NCI-H524 (cell line): ENCODE results near the gene SNCG.

ENCODE experiments used
- DNase-seq, 2 experiments: peaks; one replicate each; lab custom pipeline; 2025; lab: John Stamatoyannopoulos, UW

SNCG gene

DNA sequence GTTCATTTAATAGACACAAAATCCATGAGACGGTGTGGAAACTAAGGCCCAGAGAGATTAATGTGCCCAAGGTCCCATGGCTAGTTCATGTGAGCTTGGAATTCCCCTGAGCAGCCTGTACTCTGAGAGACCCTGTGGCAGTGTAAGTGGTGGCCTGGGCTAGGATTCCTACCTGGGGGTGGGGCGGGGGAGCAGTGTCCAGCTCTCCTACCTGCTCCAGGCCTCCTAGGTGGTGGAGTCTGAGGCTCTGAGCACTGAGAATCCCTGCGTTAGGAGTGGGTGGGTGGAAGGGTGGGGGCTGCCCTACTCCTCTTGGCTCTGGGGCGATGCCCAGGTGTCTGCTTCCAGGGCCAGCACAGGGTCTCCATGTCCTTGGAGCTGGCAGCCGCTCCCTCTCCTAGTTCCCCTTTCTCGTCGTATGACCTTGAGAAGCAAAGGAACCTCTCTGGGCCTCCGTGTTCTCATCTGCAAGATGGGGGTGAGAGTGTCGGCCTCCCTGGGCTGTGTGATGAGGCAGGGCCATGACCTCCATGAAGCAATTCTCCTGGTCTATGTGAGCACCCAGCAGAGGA lies 2.5 kb downstream of the SNCG start:
- DNase-seq: no peak

DNA sequence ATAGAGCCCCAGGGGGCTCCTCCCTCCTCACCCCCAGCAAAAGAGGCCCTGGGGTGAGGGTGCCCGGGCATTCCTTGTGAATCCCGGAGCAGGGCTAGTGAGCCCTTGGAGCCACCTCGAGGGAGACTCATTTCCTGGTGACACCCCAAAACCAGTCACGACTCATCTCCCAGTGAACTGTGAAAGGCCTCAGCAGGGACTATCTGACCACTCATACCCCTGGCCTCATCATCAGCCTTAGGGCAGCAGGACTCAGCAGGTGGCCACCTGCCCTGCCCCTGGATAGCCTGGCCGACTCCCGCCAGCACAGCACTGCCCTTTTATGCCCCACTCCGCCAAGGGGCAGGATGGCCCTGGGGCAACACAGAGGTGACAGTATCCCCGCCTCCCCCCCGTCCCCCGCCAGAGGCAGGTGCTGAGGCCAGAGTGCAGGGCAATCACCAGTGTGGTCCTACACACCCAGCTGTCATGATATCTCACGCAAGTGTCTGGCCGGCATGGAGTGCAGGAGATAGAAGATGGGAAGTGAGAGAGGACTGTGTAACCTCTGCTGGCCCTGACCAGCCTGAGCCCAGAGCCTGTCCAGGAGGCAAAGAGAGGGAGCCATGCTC lies 3.2 kb downstream of the SNCG start:
- DNase-seq: no peak

DNA sequence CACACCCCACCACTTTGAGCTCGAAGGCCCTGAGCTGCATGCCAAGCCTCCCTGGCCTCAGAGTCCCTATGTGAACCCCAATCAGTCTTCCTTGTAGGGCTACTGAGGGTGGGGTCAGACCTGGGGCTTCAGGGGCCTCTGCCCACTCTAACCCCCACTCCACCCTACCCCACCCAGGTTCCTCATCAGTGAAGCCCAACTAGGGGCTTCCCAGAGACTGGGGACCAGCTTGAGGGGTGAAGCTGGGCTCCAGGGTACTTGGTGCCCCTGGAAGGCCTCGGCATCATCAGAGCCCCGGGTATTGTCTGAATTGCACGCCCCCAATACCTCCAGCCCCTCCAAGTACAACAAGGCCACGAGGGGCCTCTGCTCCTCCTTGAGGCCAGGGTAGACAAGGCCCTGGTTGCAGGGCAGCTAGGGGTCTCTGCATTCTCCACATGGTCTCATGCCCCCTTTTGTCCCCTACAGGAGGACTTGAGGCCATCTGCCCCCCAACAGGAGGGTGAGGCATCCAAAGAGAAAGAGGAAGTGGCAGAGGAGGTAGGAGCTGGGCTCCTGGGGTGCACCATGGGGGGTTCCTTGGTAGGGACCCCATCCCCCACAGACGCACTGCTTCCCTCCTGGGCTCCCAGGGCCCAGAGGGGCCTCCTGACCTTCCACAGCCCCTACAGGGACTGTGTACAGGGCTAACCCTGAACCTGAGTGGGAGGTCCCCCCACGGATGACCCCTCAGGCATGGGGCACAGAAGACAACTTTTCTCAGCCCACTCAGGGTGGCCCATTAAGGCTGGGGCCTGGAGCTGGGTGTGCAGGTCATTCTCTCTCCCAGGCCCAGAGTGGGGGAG lies 4.0 kb downstream of the SNCG start:
- DNase-seq: no peak

DNA sequence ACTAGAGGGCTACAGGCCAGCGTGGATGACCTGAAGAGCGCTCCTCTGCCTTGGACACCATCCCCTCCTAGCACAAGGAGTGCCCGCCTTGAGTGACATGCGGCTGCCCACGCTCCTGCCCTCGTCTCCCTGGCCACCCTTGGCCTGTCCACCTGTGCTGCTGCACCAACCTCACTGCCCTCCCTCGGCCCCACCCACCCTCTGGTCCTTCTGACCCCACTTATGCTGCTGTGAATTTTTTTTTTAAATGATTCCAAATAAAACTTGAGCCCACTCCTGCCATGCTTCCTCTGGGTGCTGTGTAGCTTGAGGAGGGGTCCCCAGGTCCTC lies 4.5 kb downstream of the SNCG start:
- DNase-seq: no peak

DNA sequence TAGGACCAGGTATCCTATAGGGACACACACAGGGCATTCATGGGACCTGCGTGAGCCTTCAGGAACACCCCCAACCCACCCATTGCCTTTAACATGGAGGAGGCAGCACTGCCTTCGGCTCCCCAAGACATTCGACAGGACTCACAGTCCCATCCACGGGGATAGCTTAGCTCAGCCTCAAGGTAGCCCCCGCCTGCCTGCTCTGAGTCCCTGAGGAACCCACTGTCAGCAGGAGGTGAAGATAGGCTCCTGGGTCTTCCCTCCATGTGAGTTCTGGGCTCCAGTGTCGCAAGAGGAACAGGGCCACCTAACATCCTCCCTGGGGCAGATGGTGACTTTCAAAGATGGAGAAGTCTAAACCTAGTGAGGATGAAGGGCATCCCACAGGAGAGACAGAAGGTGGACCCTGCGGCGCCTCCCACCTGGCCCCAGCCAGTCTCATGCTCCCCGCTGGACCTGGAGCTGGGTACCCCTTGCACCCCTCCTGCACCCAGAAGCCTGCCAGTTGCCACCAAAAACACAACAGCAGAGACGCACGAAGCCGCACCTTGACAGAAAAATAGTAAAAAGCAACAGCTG lies 5.0 kb downstream of the SNCG start:
- DNase-seq: no peak

DNA sequence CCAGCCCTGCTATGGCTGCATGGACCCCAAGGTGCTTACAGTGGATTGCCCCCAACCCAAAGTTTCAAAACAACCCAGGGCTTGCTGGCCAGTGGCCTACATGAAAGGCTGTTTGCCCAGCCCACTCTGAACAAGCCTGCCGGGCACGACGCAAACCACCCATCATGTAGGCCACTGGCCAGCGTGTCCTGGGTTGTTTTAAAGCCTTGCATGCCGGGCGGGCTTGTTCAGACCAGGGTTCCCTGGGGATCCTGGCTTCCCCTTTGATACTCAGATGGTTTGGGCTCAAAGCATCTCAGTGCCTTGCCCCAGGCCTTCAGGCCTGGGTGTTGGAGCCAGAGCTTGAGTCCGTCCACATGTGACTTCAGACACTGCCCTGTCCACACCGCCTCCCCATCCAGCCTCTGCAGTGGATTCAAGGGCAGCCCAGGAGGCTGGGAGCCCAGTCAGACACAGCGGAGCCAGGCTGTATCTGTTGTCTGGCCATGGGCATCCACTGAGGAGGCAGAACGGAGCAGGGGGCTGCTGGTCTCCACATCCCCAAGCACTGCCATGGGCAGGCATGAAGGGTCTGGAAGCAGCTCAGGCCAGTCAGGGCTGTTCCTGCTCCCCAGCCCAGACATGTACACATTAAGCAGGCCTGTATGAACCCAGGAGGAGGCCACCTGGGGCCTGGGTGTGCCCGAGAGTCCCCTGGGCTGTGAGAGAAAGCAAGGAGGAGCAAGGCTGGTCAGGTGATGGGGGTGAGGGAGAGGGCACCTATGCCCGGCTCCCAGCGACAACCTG lies 5.9 kb downstream of the SNCG start:
- DNase-seq: no peak

DNA sequence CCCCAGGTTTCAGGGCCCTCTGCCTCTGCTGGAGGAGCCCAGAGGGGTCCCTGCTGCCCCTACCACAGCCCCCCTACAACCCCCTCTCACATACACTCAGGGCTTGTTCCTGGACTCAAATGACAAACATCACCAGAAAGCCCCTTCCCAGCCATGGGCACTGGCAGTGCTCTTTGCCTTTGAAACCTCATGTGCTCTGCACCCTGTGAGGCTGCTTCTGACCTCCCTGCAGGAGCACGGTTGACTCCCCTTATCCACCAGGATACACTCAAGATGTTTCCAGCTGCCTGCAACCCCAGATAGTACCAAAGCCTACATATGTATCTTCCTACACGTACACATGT lies 6.4 kb downstream of the SNCG start:
- no peak for DNase-seq

DNA sequence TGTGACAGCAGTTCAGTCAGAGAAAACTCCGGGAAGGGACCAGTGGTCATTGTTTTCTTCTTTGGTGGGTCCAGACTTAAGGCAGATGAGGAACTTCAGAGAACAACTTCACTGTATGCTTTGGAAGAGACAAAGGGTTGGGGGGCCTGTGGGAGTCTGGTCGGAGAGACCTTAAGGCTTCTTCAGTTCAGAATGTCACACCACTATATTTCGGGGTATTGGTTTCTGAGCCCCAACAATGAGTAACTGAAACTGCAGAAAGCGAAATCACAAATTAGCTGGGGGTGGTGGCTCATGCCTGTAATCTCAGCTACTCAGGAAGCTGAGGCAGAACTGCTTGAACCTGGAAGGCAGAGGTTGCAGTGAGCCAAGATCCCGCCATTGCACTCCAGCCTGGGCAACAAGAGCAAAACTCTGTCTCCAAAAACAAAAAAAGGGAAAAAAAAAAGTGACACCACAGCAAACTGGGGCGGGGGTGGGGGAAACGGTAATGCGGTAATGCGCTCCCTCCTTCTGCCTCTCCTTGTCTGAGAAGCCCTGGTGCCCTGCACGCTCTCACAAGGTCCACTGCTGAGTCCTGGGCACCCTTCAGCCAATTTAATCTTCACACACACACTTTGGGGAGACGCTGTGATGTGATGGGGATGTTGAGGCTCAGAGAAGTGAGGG lies 7.7 kb downstream of the SNCG start:
- DNase-seq: no peak

DNA sequence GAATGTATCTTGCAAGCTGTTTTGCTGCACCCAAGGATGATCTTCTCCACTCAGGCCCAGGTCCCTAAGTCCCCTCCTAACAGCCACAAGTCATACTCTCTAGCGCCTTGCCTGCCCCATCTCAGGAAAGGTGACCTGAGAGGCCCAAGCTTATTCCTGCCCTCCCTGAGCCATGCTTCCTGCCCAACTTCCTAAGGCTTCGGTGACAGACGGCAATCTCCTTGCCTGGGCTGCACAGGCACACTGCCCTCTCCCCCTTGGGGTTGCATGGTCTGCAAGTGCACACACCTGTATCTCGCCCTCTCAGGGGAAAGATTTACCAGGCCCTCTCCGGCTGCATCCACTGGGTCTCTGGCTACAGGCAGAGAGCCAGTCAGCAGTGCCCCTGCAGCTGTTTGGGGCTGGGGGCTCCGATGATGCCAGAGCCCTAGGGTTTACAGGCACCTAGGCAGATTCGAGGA lies 9.1 kb downstream of the SNCG start:
- no peak for DNase-seq

DNA sequence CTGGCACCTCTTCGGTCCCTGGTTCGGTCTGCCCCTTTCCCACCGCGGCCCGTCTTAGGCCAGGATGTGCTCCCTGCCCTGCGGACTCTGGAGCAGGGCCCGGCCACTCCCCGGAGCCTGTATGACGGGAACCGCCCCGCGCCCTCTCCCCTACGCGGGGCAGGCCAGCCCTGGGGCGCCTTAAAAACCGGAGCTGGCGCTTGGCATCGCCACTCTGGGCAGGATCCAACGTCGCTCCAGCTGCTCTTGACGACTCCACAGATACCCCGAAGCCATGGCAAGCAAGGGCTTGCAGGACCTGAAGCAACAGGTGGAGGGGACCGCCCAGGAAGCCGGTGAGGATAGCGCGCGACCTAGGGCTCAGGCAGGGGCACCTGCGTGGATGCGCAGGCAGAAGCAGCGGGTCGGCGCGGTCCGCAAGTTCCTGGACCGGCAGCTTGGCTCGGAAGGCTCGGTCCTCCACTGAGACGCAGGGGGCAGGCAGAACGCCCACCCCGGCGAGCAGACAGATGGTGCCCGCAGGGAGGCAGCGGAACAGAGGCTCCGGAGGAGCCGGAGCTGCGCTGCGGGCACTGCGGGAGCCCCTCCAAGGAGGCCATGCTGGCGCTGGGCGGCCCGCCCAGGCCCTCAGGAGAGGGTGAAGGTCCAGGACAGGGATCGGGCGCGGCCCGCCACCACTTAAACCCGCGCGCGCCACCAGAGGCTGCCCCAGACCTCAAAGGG lies 10.0 kb downstream of the SNCG start, which contains the start of gene ADIRF:
Gene ADIRF (plus strand): TSS at position 212 of the 723 bp plus-strand sequence. CDS start 63 bp downstream, at position 275.
- DNase-seq: peak in 1 of 2 experiments; percentile 16

DNA sequence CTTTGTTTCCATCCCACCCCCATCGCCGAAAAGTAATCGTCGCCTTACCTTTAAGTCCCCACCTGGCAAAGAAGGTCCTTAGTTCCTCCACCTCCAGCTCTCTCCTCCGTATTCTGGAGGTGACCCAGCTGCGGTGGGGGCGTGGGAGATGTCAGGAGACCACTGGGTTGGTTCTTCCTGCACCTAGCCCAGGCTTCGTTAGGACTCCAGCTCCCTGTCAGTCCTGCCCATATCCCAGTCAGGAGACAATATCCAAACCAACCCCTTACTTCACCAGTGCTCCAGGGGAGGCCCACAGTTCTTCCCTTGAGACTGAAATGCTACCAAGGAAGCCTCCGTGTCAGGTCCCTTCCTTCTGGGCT lies 10.6 kb downstream of the SNCG start:
- no peak for DNase-seq

DNA sequence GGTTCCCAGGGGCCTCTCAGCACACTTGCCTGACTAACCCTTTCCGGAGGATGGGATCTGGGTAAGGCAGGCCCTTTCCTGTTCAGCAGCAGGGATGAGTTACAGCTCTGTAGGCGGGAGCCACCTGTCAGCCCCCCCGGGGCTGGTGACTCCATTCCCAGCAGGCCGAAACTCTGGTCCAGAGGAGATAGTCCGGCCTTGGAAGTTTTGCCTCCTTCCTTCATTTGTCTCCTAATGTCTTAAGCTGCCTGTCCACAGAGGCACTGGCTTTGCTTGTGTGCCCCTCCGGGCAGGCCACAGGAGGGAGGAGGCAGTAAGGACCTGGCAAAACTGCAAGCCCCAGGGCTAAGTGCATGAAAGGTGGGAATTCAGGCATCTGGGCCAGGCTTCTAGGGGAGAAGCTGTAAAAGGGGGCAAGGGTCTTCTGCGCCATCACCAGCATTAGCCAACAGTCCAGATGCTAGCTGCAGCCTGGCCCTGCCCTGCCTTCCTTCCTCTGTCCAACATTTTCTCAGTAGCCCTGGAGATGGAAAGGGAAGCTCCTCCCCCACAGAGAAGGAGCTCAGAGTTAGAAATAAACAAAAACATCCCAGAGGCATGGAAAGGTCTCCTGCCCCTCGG lies 11.1 kb downstream of the SNCG start:
- DNase-seq: no peak

DNA sequence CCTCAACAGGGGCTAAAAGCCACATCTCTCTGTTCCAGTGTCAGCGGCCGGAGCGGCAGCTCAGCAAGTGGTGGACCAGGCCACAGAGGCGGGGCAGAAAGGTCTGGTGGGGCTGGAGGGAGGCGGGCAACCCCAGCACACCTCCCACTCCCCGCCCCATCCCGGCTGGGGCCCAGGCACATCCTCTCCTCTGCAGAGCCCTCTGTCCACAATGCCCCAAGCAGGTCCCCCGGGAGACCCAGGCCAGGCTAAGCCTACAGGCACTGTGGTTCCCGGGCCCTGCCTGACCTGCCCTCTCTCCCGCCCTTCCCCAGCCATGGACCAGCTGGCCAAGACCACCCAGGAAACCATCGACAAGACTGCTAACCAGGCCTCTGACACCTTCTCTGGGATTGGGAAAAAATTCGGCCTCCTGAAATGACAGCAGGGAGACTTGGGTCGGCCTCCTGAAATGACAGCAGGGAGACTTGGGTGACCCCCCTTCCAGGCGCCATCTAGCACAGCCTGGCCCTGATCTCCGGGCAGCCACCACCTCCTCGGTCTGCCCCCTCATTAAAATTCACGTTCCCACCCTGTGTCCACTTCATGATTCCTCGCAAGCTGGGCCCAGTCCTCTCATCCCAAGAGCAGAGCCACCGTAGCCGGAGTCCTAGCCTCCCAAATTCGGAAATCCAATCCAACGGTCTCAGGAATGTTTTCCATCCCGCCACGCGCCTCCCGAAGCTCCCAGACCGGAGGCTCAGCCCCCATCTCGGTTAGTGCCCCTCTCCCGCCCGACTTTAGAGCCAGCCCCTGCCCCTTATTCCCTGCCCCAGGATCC lies 12.0 kb downstream of the SNCG start:
- no peak for DNase-seq

DNA sequence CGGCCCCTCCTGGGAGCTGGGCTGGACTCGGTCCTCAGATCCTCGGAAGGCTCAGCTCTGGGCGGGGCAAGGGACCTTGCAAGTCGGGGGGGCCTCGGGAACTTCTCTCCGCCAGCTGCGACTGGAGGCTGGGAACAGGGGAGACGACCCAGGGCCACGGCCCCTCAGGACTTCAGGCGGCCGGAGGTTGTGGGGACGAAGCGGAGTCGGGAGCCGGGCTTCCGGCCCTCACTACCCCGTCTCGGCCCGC lies 12.5 kb downstream of the SNCG start:
- DNase-seq: no peak

DNA sequence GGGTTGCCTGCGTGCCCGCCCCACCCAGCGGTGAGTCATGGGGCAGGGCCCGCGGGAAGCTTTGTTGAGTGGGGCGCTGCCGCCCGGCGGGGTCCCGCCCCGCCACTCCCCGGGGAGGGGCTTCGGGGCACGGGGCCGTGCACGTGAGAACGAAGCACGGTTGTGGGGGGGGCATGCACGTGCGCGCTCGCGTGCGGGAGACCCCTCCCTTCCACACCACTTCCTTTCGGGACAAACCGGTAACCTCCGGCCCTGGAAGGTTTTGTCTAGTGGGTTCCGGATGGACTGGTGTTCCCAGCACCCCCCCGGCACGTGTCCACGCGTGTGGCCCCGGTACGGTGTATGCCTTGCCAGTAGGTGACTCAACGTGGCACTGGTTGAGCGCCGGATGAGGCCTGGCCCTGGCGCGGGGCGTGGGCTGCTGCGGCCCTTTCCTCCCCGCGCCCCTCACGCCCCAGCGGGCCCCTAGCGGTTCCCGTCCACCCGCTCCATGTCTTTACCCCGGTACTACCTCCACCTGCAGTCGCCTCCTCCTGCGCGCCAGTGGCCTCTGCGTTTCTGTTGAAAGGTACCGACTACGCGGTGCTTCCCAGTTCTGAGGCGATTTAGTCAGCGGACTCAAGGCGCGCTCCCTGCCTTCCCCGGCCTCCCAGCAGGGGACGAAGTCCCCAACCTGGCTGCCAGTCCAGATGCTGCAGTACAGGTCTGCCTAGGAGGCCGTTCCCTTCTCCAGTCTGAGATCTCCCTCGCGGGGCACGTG lies 13.0 kb downstream of the SNCG start:
- peak in 1 of 2 experiments; percentile 33 for DNase-seq

DNA sequence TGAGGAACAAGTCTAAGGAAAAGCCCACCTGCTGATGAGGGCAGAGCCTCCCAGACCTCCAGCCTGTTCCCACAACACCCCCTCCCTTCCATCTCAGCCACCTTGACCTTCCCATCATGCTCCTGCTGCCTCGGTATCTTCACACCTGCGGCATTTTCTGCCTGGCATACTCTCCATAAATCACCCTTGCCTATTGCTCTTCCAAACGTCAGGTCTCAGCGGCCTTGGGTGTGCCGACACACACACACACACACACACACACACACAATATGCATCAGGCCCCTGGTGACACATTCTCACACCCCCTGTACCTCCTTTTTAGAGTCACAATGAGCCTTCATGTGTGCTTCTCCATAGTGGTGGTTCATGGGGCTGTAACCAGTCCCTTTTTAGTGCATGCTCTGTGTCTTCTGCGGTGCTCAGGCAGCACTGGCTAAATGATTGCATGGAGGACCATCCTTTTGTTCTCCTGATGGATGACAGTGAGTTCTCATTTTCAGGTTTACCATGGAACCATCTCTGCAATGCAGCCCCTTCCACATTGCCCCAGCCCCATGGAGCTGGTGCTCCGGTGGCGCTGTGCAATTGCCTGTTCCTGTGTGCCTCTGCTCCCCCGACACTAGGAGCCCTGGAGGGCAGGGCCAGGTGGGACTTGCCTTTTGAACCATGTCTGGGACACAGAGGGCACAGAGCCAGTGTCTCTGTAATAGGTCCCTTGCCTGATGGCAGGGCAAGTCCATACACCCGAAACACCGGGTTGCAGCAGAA lies 14.4 kb downstream of the SNCG start:
- no peak for DNase-seq

DNA sequence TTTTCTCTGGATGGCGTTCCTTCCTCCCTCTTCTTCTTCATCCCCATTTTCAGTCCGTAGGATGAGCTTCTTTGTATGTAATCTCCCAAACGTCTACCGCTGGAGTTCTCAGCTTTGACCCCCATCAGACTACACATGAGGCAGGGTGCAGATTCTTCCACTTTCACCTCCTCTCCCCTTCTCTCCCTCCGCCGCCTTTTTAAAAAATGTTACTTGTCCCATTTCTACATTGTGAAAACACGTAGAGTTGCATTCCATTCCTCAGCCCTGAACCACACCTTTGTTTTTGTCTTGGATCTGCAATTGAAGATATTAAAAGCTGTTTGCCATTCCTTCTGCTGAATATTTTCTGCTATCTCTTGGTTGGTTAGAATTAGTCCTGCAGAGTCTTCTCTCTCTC lies 16.1 kb downstream of the SNCG start:
- DNase-seq: no peak

DNA sequence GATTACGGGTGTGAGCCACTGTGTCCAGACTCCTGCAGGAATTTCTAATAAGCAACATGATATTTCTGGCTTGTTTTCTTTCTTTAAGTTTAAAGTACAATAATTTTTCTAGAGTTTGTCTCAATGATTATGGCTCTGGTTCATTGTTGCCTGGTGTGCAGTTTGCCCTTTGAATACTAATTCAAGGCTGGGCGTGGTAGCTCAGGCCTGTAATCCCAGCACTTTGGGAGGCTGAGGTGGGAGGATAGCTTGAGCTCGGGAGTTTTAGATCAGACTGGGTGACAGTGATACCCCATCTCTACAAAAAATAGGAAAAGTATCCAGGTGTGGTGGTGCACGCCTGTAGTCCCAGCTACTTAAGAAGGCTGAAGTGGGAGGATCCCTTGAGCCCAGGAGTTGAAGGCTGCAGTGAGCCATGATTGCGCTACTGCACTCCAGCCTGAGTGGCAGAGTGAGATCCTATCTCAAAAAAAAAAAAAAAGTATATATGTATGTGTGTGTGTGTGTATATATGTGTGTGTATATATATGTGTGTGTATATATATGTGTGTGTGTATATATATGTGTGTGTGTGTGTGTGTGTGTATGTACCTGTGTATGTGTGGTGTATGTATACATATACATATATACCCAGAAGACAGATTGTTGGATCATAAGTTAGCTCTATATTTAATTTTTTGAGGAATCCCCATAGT lies 18.1 kb downstream of the SNCG start:
- DNase-seq: no peak
